ENCODE measurements around the gene HAVCR1. TPM values are rescaled to one million over a fixed set of nuclear protein-coding genes. Genes with fewer than 3 reads are reported as not detected.
A peak's percentile ranks its signal among the peaks of the same experiment; 100 is the strongest.

Gene HAVCR1
- total RNA-seq, 1 experiment from 2014 or later = not detected

- DNase-seq (ENCODE audit: low read depth) = peak; percentile 25
These were observed 53.9 kb downstream of the HAVCR1 start for GRCh38 chr5:157004893-157005551.

- DNase-seq (ENCODE audit: low read depth) = peak; percentile 12
These were observed 67.2 kb downstream of the HAVCR1 start for GRCh38 chr5:156991714-156992113.

GRCh38 chr5:156984064-156984463, 74.9 kb downstream of the HAVCR1 start:
- DNase-seq (ENCODE audit: low read depth) = no peak

GRCh38 chr5:156981481-156981880, 77.4 kb downstream of the HAVCR1 start:
- no peak for DNase-seq (ENCODE audit: low read depth)

Other genes with a start within 250 kb of the HAVCR1 start
- gene PPP1R2B, start 208.8 kb downstream of the HAVCR1 start, total RNA-seq (2014; rRNA removed; shearing (Covaris generic)) = 0.06 and 1.5 TPM in 2 replicates
- gene TIMD4, start 95.9 kb downstream of the HAVCR1 start, total RNA-seq (2014; rRNA removed; shearing (Covaris generic)) = not detected in 2 replicates
- gene HAVCR2, start 49.9 kb upstream of the HAVCR1 start, total RNA-seq (2014; rRNA removed; shearing (Covaris generic)) = 0.12 and 0.97 TPM in 2 replicates
- gene MED7, start 83.7 kb upstream of the HAVCR1 start, total RNA-seq (2014; rRNA removed; shearing (Covaris generic)) = 16.1 and 22.9 TPM in 2 replicates
- gene GARIN3, start 107.1 kb upstream of the HAVCR1 start, total RNA-seq (2014; rRNA removed; shearing (Covaris generic)) = not detected in 2 replicates
- gene ITK, start 121.7 kb upstream of the HAVCR1 start, total RNA-seq (2014; rRNA removed; shearing (Covaris generic)) = not detected in 2 replicates
- gene CYFIP2, start 207.0 kb upstream of the HAVCR1 start, total RNA-seq (2014; rRNA removed; shearing (Covaris generic)) = 7.6 and 8.5 TPM in 2 replicates

All from Daoy (cell line).